PC-9 (cell line): ENCODE results near the gene CLDND1.

Source experiments
- EZH2 ChIP-seq: fragments of 200-600 bp; sonication (generic); IDR thresholded peaks from 2 replicates; pipeline ENCODE4 v1.8.0; 2017; ENCODE audit warnings: antibody characterized with exemption, low read depth
- TF ChIP-seq, protein P1 (sequence below): fragments of 200-600 bp; sonication (generic); conservative IDR thresholded peaks from 2 replicates; pipeline ENCODE4 v1.6.1; 2017; ENCODE audit warnings: mixed run types, antibody characterized with exemption, mild to moderate bottlenecking, moderate library complexity

GRCh38 chr3:98529856-98530459 lies 7.3 kb upstream of the CLDND1 start:
- TF ChIP-seq, protein P1, sequence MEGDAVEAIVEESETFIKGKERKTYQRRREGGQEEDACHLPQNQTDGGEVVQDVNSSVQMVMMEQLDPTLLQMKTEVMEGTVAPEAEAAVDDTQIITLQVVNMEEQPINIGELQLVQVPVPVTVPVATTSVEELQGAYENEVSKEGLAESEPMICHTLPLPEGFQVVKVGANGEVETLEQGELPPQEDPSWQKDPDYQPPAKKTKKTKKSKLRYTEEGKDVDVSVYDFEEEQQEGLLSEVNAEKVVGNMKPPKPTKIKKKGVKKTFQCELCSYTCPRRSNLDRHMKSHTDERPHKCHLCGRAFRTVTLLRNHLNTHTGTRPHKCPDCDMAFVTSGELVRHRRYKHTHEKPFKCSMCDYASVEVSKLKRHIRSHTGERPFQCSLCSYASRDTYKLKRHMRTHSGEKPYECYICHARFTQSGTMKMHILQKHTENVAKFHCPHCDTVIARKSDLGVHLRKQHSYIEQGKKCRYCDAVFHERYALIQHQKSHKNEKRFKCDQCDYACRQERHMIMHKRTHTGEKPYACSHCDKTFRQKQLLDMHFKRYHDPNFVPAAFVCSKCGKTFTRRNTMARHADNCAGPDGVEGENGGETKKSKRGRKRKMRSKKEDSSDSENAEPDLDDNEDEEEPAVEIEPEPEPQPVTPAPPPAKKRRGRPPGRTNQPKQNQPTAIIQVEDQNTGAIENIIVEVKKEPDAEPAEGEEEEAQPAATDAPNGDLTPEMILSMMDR: no peak
- no peak for TF ChIP-seq EZH2
